ENCODE data around the gene WFDC1.

WFDC1 gene

DNA sequence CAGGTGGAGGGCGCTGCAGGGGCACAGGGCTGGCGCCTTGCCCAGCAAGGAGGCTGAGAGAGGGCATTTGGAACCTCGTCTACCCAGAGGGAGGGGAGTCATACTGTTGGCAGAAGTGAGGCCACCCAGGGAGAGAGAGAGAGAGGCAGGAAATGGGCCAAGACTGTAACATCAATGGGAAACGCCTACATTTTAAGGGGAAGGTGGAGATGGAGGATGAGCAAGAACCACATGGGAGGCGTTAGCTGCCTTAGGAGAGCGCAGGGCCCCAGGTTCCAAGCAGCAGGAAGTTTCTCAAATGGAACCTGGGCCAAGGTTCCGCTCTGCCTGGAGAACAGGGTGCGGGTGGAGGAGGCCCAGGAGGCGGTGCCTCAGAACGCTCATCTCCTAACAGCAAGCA, 2.7 kb upstream of the WFDC1 start:
- TF ChIP-seq, protein P1, sequence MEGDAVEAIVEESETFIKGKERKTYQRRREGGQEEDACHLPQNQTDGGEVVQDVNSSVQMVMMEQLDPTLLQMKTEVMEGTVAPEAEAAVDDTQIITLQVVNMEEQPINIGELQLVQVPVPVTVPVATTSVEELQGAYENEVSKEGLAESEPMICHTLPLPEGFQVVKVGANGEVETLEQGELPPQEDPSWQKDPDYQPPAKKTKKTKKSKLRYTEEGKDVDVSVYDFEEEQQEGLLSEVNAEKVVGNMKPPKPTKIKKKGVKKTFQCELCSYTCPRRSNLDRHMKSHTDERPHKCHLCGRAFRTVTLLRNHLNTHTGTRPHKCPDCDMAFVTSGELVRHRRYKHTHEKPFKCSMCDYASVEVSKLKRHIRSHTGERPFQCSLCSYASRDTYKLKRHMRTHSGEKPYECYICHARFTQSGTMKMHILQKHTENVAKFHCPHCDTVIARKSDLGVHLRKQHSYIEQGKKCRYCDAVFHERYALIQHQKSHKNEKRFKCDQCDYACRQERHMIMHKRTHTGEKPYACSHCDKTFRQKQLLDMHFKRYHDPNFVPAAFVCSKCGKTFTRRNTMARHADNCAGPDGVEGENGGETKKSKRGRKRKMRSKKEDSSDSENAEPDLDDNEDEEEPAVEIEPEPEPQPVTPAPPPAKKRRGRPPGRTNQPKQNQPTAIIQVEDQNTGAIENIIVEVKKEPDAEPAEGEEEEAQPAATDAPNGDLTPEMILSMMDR (IDR thresholded peaks at IDR 0.05; ENCODE audit: insufficient read depth, low read length, poor library complexity, severe bottlenecking) = no peak
- no peaks in the 10 kb centered on the region for H3K36me3 ChIP-seq (ENCODE audit: control insufficient read depth, insufficient read depth, low read length)
- DNase-seq (ENCODE audit: extremely low read depth, insufficient read length) = no peak
- no peak overlapping the region for H3K4me3 ChIP-seq (replicated peaks; ENCODE audit: low read depth, low read length)
- H3K27me3 ChIP-seq (replicated peaks; ENCODE audit: control insufficient read depth, insufficient read depth, low read length) = no peaks in the 10 kb centered on the region; the same call in 1 of the 2 replicates

DNA sequence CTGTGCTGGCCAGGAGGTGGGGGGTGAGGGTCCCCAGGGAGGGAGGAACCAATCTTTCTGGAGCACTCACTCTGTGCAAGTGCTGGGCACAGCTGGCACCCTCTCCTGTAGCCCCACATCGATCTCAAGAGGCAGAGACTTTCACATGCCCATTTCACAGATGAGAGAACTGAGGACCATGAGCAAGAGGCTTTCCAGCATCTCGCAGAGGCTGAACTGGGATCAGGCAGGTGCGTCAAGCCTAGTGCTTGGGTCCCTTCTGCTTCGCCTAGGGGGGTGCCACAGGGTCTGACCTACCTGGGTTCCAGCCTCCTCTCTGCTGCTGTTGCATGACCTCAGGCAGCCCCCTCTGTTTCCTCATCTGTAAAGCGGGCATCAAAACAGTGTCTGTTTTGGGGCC, 1.3 kb upstream of the WFDC1 start:
- Histone ChIP-seq H3K4me3 (replicated peaks; ENCODE audit: low read depth, low read length) (no peak overlapping the region), H3K27me3 (replicated peaks; ENCODE audit: control insufficient read depth, insufficient read depth, low read length) (no peaks in the 10 kb centered on the region; the same call in 1 of the 2 replicates), H3K36me3 (ENCODE audit: control insufficient read depth, insufficient read depth, low read length) (no peaks in the 10 kb centered on the region)
- no peak for DNase-seq (ENCODE audit: extremely low read depth, insufficient read length)
- TF ChIP-seq, protein P1 (IDR thresholded peaks at IDR 0.05; ENCODE audit: insufficient read depth, low read length, poor library complexity, severe bottlenecking) = no peak

DNA sequence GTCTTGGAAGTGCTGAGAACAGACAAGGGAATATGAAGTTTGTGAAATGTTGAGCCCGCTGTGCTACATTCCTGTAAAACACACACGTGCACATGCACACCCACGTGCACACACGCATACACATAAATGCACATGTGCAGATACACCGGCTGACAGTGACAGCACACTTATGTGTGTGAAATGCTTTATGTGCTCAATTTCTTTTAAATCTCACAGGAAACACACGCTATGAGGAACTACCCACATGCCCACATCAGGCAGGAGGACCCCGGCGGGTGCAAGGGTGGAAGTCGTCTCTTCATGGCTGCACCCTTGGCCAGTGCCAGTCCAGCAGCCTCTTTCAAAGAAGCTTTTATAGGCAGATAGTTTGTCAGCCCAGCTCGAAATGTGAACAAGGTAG, 561 bp upstream of the WFDC1 start:
- DNase-seq (ENCODE audit: extremely low read depth, insufficient read length) = no peak
- no peaks in the 10 kb centered on the region; the same call in none of the 2 replicates for H3K27me3 ChIP-seq (replicated peaks; ENCODE audit: control insufficient read depth, insufficient read depth, low read length)
- TF ChIP-seq, protein P1 (IDR thresholded peaks at IDR 0.05; ENCODE audit: insufficient read depth, low read length, poor library complexity, severe bottlenecking) = no peak

DNA sequence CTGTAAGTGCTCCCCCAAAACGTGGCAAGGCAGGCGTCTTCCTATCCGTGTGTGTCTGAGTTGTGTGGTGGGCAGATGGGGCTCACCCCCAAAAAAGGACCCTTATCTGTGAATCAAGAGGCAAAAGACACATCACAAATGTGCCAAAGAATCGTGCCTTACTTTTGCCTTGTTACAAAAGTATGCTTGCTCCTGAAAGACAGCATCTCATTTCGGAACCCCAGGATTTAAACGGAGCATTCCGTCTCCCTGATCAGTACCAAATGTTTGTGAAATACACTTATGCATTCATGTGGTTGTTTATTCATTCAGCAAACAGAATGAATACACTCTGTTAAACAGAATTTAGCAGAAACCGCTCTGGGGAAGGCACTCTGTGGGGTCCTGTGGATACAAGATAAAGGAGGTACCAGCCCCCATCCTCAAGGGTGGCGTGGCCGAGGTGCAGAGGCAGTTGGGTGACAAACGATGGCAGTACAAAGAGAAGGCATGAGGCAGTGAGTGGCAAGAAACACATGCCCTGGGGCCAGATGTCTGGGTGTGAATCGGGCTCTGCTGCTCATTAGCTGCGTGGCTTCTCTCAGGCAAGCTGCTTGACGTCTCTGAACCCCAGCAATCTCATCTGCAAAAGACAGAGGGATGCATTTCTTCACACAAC, 654 bp downstream of the WFDC1 start:
- no peaks in the 10 kb centered on the region; the same call in none of the 2 replicates for H3K27me3 ChIP-seq (replicated peaks; ENCODE audit: control insufficient read depth, insufficient read depth, low read length)
- TF ChIP-seq, protein P1 (IDR thresholded peaks at IDR 0.05; ENCODE audit: insufficient read depth, low read length, poor library complexity, severe bottlenecking) = no peak
- H3K4me3 ChIP-seq (replicated peaks; ENCODE audit: low read depth, low read length) = no peak overlapping the region
- no peak for DNase-seq (ENCODE audit: extremely low read depth, insufficient read length)
- H3K36me3 ChIP-seq (ENCODE audit: control insufficient read depth, insufficient read depth, low read length) = no peaks in the 10 kb centered on the region

More for the DNA sequence above, 561 bp upstream of the WFDC1 start:
- Histone ChIP-seq H3K4me3 (replicated peaks; ENCODE audit: low read depth, low read length) (no peak overlapping the region), H3K36me3 (ENCODE audit: control insufficient read depth, insufficient read depth, low read length) (no peaks in the 10 kb centered on the region)

DNA sequence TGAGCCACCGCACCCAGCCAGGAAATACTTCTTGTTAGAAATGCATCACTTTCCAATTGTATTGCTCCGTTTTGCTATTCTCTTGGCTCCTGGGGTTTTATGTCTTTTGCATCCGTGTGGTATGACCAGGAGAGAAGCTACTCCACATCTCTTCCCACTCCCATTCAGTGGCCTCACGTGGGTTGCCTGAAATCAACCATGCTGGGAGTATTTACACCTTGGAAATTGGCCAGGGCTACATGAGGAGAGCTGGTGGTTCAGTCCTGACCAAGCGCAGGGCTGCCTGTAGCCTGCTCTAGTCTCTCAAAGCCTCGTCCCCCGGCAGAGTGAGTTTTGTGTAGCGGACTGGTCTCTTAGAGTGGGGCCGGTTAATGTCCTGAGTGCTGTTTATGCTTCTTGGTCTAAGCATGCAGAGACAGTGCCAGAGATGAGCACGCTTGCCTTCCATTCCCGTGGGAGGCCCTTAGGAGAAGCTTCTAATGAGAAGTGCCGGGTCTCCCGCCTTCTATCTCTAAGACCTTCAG, 3.8 kb downstream of the WFDC1 start:
- no peak for DNase-seq (ENCODE audit: extremely low read depth, insufficient read length)
- H3K27me3 ChIP-seq (replicated peaks; ENCODE audit: control insufficient read depth, insufficient read depth, low read length) = no peaks in the 10 kb centered on the region; the same call in none of the 2 replicates
- TF ChIP-seq, protein P1 (IDR thresholded peaks at IDR 0.05; ENCODE audit: insufficient read depth, low read length, poor library complexity, severe bottlenecking) = no peak
- H3K36me3 ChIP-seq (ENCODE audit: control insufficient read depth, insufficient read depth, low read length) = no peaks in the 10 kb centered on the region
- H3K4me3 ChIP-seq (replicated peaks; ENCODE audit: low read depth, low read length) = no peak overlapping the region

Data from GM06990 (cell line).